D721Med (cell line): ENCODE results near the gene PSEN1.

Experiments used
- DNase-seq: peaks from one replicate; pipeline ENCODE4 v3.0.0; 2011; ENCODE audit warnings: low spot score; ENCODE audit not compliant: insufficient read length
- FAIRE-seq: peaks from 2 replicates; lab custom pipeline; 2011; peaks lifted over from hg19 to GRCh38; lab: Jason Lieb, UNC
- CTCF ChIP-seq: IDR thresholded peaks from 2 replicates; pipeline ENCODE4 v1.5.1; 2012; ENCODE audit warnings: mild to moderate bottlenecking, control low read depth; ENCODE audit not compliant: insufficient read depth; ENCODE audit errors: missing control alignments

Gene PSEN1

GRCh38 chr14:73105727-73106126 lies 30.6 kb upstream of the PSEN1 start:
- no peak for DNase-seq
- TF ChIP-seq CTCF, result no peak
- no peak for FAIRE-seq

- no peak for DNase-seq
- no peak for FAIRE-seq
- TF ChIP-seq CTCF, result no peak
These were observed 20.1 kb upstream of the PSEN1 start for GRCh38 chr14:73116079-73116665.

GRCh38 chr14:73124180-73124894 lies 12.0 kb upstream of the PSEN1 start:
- DNase-seq (no peak), FAIRE-seq (no peak)
- TF ChIP-seq CTCF, result no peak

GRCh38 chr14:73125169-73125588 lies 11.1 kb upstream of the PSEN1 start:
- FAIRE-seq (no peak), DNase-seq (no peak)
- no peak for TF ChIP-seq CTCF

GRCh38 chr14:73125746-73126145 lies 10.6 kb upstream of the PSEN1 start:
- FAIRE-seq, result no peak
- TF ChIP-seq CTCF, result no peak
- DNase-seq, result no peak

GRCh38 chr14:73133795-73134194 lies 2.5 kb upstream of the PSEN1 start:
- no peak for TF ChIP-seq CTCF
- FAIRE-seq (no peak), DNase-seq (no peak)

- FAIRE-seq (no peak), DNase-seq (no peak)
- no peak for TF ChIP-seq CTCF
These were observed 271 bp upstream of the PSEN1 start for GRCh38 chr14:73136085-73136386.
